Transverse colon (tissue), 4 donors: ENCODE results near the gene CDK5.

Experiments
- POLR2A ChIP-seq: fragments of 450-650 bp; IDR thresholded peaks from one replicate; pipeline ENCODE4 v1.6.1; 2016; ENCODE audit warnings: antibody characterized with exemption, mild to moderate bottlenecking, moderate library complexity
- POLR2AphosphoS5 ChIP-seq, 3 donors: sonication (generic); formaldehyde crosslinking; IDR thresholded peaks; one replicate each; pipeline ENCODE4 v1.6.1; 2016; ENCODE audit warnings: antibody characterized with exemption in 3 of 3
- TF ChIP-seq, protein P1 (sequence below), 5 experiments: fragments of 200-600 bp in 3 of 5; fragments of 450-650 bp in 2 of 5; sonication (generic) in 3 of 5; IDR thresholded peaks; 1 replicate in 2 of 5; 2 replicates in 3 of 5; pipeline ENCODE4 v1.5.1; 2016 to 2017; ENCODE audit warnings: antibody characterized with exemption in 5 of 5, inconsistent platforms in 3 of 5, mild to moderate bottlenecking in 2 of 5, moderate library complexity in 1 of 5

DNA sequence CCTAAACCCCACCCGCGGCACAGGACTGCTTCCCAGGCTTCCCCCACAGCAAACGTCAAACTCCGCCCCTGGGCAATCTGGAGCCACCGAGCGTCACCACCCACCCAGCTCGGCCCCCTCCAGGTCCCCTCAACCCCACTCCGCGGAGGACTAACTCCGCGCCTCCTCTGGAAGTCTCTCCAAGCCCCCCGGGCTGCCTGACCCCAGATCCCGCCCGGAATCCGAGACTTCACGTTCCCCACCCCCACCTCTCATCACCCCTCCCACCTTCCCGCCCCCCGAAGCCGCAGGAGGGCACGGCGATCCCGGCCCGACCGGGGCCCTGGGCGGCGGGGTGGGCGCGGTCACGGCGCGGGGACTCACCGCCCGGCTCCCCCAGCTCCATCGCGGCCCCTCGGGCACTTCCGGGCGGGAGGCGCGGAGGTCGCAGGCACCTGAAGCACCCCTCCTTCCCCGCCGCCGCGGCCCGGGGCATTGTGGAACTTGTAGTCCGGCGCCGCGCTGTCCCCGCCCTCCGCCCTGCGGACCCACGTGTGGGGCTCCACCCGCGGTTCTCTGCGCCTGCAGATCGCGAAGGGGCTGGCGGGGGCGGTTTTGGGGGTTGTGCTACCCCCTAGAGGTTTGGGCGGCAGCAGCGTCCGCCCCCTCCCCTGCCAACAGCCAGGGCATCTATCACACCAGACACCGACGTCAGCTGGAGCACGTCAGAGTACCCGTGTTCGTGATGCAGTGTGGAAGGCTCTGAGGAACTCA lies 25.6 kb upstream of the CDK5 start, which contains the start of gene TMUB1:
- TF ChIP-seq, protein P1, sequence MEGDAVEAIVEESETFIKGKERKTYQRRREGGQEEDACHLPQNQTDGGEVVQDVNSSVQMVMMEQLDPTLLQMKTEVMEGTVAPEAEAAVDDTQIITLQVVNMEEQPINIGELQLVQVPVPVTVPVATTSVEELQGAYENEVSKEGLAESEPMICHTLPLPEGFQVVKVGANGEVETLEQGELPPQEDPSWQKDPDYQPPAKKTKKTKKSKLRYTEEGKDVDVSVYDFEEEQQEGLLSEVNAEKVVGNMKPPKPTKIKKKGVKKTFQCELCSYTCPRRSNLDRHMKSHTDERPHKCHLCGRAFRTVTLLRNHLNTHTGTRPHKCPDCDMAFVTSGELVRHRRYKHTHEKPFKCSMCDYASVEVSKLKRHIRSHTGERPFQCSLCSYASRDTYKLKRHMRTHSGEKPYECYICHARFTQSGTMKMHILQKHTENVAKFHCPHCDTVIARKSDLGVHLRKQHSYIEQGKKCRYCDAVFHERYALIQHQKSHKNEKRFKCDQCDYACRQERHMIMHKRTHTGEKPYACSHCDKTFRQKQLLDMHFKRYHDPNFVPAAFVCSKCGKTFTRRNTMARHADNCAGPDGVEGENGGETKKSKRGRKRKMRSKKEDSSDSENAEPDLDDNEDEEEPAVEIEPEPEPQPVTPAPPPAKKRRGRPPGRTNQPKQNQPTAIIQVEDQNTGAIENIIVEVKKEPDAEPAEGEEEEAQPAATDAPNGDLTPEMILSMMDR (IDR thresholded peaks at IDR 0.05): no peak
- TF ChIP-seq POLR2AphosphoS5 (IDR thresholded peaks at IDR 0.05): peak; percentile 42 to 67 (median 55)
- TF ChIP-seq POLR2A: peak; percentile 35
